ENCODE data around the gene RBM7.
A peak's percentile ranks its signal among the peaks of the same experiment; 100 is the strongest.

RBM7 gene, protein sequence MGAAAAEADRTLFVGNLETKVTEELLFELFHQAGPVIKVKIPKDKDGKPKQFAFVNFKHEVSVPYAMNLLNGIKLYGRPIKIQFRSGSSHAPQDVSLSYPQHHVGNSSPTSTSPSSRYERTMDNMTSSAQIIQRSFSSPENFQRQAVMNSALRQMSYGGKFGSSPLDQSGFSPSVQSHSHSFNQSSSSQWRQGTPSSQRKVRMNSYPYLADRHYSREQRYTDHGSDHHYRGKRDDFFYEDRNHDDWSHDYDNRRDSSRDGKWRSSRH

DNA sequence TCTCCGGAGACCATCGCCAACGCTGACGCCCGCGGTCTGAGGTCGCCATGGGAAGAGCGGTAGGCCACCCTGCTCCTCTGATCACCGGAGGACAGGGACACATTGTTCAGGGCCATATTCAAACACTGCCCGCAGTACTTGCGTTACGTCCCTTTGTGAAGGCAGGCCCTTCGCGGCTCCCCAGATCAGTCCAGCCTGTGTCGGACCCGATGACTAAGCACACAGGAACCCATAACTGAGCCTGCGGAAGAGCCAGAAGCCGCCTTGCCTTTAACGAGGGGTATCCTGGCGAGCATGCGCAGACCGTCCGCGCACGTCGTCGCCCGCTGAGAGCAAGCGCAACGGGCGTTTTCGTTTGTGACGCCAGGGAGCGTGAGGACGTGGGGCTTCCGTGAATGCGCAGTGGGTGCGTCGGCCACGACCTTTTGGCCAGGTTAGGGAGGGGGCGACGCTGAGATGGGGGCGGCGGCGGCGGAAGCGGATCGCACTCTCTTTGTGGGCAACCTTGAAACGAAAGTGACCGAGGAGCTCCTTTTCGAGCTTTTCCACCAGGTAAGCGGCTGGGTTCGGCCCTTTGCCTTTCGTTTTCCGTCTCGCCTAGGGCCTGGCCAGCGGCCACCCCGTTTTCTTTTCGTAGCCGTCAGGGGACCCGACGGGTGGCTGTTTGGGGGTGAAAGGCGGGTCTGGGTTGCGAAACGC lies at the start of gene RBM7, which contains the start of gene C11orf71:
TSS of gene RBM7 (plus strand) at position 451 of the 699 bp plus-strand sequence. CDS start at position 457, 6 bp downstream.
TSS of gene C11orf71 (minus strand) at position 296 of the 699 bp plus-strand sequence. CDS start at position 116, 180 bp downstream.
- peak; percentile 93 for FAIRE-seq

DNA sequence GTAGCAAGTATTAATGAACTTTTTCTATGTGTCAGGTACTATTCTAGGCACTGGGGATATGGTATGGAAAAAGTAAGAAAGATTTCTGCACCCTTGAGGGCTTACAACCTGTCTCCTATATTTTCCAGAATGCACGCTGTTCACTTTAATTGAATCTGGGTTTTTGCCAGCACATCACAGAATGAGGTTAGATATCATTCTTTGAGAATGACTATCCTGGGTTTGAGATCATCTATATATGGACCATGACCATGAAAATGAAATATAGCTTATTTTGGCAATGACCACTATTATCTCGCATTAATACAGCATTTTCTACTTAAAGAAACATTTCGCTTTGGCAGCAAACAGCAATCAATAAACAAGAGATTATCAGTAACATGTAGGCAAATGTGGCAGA lies 47.0 kb upstream of the RBM7 start:
- FAIRE-seq: no peak

DNA sequence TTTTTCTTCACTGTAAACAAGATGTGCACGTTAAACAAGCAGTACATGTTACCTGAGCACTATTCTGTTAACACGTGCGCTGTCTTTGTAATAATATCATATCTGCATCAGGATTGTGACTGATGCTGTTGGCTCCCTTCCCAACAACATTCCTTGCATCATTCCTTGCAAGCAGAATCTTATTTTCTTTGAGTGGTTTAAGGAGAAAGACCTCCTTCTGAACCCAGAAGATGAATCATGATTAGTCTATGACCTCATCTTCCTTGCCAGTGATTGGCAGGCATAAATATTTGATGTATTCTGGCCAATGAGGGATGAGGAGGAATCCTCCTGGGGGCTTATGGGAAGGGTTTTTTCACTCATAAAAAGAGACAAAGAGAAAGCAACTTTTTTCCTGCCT lies 46.4 kb upstream of the RBM7 start:
- no peak for FAIRE-seq

DNA sequence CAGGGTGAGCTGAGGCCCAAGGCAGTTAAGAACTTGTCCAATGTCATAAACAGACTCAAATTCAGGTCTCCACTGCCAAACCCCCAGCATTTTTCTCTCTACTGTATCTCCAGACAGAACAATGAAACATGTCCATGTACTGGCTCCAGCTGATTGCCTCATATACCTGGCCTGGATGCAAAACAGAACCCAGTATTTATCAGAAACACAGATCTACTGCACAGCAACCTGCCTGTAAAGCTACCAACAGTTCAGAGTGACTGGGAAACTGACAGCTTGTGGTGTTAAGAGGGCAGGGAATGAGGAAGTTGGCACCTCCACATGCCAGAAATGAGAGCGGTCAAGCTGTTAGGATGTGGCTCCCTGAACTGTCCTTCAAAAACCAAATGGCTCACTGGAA lies 41.8 kb upstream of the RBM7 start:
- no peak for FAIRE-seq

DNA sequence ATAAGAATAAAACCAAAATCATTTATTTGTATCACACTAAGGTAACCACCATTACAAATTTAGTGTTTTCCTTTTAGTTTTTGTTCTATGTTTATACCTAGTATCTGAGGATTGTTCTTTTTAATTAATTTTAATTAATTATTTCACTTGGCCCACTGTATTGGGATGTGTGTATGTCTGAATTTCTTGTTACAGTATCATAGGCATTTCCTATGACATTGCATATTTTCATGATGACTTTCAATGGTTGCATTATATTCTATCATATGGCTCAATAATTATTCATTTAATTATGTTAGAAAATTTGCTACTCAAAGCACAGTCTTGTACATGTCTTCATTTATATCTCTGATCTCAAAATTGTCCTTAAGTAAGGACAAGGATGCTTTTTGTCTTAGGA lies 41.1 kb upstream of the RBM7 start:
- FAIRE-seq: peak; percentile 43

DNA sequence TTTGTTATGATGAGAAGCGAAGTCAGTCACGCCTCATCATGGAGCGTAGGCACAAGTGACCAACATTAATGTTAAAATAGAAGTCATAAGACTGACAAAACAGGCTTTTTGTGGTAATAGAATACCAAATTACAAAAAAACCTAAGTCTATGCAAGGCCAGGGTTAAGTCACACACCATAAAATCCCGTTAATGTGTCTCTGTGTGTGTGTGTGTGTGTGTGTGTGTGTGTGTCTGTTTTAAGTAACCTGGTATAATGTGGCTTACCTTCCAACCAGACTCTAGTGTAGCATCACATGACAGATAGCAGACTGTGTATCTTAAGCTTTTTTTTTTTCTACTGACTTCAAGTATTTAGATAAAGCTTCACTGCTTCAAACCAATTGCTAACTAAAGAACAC lies 38.1 kb upstream of the RBM7 start:
- FAIRE-seq: no peak

DNA sequence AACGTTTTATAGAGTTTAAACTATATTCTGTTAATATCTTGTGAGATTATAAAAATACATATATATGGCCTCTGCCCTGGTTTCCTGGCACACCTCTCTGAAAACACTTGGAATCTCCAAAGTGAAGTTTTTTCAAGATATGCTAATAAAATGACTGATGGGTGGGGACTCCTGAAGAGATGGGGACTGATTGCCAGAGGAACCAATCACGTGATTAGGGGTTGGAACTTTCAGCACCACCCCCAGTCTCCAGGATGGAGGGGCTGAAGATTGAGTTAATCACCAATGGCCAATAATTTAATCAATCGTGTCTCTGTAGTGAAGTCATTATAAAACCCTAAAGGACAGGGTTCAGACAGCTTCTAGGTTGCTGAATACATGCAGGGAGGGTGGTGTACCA lies 37.5 kb upstream of the RBM7 start:
- no peak for FAIRE-seq

DNA sequence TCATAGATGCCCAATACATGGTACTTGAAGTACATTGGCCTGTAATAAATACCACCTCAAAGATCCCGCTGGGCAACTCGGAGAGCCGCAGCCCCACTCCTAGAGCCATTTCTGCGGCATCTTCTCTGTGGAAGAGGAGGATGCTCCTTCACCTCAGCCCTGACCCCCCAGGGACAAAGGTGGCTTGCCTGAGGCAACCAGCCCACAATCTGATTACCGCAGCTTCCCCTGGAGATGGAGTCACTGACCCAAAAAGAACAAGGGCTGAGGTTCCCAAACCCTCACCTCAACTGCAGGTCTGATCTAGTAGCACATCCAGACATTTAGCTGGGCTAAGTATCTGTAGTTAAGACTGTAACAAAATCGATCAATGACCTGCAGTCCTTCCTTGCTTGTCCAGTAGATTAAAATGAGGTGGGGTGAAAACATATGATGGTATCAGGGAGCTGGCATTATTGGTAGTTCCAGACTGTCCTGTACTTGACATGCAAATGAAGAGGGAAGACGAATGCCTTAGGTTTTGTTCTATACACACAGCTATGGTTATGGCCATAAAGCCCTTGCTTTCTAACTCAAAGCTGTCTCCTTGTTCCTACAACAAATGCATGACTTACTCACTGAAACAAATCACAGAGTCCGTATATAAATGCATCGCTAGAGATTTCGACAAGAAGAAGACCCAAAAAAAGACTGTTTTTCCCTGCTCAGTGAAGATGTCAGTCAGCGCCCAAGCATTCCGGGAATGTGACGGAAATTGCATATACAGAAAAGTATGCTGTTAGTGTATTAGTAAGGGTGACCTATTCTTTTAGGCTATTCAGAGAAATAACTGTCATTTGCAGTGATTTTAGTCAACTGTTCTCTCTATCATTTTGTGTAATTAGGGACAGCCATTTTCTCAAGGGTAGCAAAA lies 33.9 kb upstream of the RBM7 start:
- no peak for FAIRE-seq

DNA sequence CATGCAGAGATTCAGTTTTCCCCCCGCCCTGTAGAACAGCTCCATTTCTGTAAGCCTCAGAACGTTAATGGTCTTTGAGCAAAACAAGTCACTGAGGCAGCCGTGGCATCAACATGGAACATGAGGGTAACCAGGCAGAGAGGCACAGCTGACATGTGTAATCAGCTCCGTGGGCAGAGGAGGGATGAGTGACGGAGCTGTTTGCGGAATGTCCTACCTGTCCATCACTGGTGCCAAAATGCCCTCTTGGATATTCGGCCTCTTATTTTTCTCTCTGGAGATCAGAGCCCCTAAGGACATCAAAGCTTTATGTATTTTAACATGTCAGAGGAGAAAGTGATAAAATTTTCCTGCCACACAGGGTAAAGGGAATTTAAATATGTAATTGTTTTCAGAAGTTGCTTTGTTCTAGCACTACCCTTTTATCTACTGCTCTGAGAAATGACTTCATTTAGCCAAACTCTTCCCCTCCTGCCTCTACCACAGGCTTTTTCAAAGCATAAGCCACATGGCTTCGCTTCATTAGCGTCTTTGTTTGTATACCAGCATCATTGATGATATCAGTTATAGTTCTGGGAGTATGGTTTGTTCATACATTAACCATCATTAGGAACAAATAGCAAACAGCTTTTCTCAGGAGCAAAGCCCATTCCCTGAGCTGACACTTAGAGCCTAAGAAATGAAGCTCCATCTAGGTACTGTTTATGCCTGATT lies 33.1 kb upstream of the RBM7 start:
- FAIRE-seq: no peak

DNA sequence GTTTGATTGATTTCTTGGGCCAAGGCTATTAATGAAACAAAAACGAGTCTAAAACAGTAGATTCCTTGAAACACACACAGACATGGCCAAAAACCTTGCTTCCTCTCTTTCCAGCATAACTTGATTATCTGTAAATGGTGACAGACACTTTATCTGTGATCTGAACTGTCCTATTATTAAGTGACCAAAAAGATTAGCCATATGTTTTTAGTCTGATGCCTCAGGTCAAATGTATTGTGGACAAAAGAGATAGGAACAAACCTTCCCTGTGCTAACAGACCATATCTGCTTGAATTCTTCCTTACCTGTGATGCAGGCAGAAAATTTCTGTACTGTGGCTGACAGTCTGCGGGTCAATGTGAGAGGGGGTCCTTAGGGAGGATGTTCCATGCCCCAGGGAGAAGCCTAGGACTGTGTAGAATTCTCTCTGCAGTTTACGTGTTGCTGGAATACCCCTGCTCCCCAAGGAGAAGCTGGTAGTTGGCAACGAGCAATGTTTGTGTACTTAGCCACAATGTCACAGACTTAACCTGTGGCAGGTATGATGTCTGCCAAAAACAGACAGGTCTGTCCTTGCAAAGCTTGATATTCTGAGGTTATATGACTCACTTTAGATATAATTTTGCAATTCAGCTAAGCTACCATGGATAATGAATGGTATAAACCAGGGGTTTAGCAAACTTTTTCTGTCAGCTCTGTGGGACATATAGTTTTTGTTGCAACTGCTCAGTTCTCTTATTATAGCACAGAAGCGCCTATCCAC lies 31.4 kb upstream of the RBM7 start:
- FAIRE-seq: no peak

DNA sequence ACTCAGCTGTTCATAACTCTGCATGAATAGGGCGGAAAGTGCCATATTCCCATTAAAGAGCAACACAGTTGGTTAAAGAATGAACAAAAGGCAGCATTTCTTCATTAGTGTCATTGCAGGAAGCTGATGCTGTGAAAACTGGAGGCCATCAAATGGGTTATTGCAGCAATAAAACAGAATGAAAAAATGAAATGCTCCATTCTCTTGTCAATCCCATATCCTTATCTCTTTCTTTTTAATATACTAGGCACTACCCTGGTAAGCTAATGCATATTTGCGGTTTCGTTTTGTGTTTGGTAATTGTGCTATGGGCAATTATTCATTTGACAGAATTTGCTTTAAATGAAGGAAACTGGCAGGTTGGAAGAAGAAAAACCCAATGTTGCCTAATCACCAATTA lies 25.4 kb upstream of the RBM7 start:
- no peak for FAIRE-seq

DNA sequence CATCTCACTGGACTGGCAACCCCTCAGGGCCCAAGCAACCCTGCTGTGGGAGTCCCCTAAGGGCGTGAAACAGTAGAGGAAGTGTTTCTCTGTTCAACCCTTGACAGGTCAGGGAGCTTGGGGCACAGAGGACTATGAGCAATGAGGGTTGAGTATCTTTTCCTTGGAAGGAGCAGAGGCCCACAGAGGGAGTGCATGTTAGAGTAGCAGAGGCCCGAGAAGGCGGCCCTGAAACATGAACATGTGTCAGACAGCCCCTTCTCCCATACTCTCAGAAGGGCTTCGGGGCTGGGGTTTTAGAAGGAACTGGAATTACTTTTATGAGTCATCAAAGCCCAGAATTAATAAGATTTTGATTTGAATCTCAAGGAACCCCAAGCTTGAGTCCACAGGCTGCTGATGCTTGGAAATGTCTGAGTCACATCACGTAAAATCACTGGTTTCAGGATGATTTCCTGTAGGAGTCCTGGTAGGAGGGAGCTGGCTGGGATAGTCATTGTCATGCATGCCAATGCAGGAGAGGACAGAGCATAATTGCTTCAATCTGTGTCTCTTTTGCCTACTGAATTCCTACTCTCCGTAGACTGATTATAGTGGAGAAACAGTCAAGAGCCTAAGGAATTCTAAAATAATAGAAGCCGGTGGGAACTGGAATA lies 22.7 kb upstream of the RBM7 start:
- FAIRE-seq: no peak

DNA sequence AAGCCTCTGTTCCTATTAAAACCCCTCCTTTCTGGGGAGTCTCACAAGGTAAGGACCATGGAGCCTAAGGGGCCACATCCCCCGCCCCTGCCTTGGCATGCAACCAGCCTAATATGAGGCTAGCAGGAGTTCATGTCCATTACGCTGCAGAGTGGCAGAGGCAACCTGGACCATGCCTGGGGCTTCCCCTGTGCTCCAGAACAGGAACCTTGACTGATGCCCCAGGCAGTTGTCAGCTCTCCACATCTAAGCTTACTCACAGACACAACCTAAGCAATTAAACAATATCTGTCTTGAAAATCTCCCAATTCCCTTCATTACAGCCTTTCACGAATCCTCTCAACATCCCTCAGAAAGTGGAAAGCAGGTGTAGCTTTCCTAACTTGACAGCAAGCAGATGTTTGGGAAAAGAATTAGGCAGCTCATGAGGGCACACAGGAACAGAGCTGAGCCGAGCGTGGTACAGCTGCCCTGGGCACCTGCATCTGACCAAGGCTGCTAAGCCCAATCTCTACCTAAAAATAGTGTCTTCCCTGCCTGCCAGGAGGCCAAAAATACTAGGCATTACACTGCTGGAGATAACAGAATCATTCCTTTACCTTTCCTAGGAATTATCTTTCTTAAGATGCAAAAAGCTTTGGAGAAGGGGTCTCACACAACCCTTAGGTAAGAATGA lies 20.9 kb upstream of the RBM7 start:
- FAIRE-seq: no peak

DNA sequence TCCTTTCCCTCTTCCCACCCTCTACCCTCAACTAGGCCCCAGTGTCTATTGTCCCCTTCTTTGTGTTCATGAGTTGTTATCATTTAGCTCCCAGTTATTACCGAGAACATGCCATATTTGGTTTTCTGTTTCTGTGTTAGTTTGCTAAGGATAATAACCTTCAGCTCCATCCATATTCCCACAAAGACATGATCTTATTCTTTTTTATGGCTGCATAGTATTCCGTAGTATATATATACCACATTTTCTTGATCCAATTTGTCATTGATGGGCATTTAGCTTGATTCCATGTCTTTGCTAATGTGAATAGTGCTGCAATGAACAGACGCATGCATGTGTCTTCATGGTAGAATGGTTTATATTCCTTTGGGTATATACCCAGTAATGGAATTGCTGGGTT lies 18.0 kb upstream of the RBM7 start:
- no peak for FAIRE-seq

DNA sequence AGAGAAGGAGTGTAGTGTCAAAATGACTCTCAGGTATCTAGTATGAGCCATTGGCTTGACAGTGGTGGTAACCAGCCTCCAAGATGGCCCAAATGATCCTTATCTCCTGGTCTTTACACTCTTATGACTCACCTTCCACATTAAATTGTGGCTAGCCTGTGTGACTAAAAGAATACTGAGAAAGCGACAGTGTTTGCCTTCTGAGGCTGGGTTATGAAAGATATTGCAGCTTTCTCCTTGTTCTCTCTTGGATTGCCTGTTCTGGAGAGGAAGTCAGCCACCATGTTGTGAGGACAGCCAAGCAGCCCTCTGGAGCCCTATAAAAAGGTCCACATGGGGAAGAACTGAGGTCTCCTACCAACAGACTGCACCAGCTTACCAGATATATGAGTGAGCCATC lies 16.0 kb upstream of the RBM7 start:
- no peak for FAIRE-seq

DNA sequence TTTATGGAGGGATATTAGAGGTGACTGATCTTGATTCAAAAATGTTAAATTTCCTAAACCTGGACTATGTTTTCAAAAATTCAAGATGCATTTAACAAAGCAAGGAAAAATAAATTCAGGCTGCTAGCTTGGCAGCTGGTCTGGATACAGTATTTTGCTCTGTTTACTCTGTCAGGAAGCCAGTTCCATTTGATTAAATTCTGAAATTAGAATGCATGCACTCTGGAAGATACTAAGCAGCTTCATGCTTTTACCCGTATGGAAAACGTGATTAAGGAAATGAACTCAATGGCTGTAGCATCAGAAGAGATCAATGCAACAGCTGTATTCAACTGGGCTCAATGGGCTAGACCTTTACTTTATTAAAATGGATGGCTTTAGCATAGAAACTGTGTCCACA lies 14.3 kb upstream of the RBM7 start:
- no peak for FAIRE-seq

DNA sequence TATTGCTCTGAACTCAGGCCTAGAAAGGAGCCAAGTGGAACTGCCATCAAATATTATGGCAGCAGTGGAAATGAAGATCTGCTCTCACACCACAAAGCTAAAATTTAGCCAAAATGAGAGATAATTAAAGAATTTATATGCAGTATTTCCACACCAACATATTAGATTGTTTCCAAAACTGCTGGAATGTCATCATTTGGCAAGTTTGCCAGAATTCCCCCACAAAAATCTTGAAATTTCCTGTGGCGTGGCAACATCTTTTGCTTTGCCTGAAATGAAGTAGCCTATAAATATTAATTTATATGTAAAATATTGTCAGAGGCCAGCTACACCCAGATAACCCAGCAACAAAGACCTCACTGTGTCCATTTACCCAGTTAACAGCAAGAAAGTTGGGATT lies 13.9 kb upstream of the RBM7 start:
- no peak for FAIRE-seq

DNA sequence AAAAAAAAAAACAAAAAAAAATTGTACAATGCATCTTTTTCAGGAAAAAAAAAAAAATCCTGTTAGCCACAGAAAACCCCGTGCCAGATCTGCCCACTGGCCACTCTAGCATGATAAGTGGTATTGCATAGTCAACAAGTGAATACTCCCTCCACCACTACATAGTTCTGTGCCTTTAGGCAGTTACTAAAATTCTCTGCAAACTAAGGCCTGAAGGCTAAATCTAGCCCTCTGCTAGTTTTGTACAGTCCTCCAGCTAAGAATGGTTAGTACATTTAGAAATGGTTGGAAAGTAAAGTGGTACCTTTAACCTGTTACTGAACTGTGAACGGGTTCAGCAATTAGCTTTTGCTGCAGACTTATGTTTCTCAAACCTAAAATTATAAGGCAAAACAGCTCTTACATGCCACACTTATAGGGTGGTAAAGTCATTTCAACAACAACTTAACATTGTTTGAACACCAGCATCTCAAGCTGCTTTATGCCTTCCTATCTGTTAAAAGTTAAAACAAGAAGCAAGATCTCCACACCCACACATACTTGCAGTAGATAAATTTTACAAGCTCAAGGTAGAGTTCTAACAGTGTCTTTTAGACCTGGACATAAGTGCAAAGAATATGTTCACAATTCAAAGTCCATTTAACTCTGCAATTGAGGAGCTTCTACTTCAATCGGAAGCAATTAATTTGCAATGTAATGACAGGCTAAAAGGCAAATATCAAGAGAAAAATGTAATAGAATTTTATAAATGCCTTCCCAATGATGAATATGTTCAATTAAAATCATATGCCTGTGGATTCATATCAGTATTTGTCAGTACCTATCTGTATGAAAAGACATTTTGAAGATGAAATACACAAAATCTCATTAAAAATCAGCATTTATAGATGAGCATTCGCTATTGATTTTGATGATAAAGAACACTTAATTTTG lies 7.5 kb upstream of the RBM7 start:
- FAIRE-seq: no peak

DNA sequence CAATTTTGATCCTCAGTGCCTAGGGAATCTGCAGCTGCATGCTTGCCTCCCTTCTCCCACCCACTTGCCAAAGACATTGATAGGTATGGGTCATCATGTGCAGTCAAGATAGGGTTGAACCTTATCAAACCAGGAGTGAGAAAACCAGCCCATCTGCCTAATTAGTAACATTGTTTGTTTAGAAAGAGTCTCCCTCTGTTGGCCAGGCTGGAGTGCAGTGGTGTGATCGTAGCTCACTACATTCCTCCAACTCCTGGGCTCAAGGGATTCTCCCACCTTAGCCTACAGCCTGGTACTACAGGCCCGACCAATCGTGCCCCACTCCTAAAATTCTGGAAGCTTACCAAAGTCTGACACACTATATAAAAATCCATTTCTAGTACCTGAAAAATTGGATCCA lies 4.7 kb upstream of the RBM7 start:
- FAIRE-seq: no peak

DNA sequence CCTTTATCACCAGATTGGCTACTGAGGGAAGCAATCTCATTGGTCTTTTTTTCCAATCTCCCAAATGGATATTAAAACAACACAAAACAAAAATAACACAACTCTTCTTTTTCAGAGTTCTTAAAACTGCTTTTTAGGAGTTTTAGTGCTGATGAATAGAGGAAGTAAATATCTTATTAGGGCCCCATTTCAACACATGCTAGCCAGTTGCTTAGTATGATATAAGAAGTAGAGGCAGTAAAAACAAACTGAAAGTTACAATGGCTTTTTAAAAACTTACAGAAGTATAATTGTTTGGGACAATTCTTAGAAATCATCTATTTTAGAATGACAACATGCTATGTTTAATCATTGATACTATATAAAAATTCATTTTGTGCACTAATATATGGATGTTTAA lies 3.5 kb upstream of the RBM7 start:
- FAIRE-seq: no peak
